ENCODE results near the gene EML6. TPM values are rescaled to one million over a fixed set of nuclear protein-coding genes. Genes with fewer than 3 reads are reported as not detected.

EML6 gene
- total and polyA plus RNA-seq, 5 donors from 2014 or later = 0.06 to 0.59 (median 0.33) TPM; not detected in 1

- Histone ChIP-seq H3K4me3 (ENCODE audit: low read depth, low read length) (no peak overlapping the region), H3K36me3 (ENCODE audit: control insufficient read depth, insufficient read depth, low read length) (no peaks in the 10 kb centered on the region), H3K27ac (ENCODE audit: insufficient read depth, low read length, poor library complexity, severe bottlenecking) (no peak overlapping the region), H3K9me3 (ENCODE audit: control insufficient read depth in 2 of 2, low read length in 2 of 2) (no peaks in the 10 kb centered on the region), H3K4me1 (ENCODE audit: control insufficient read depth, insufficient read depth, low read length, poor library complexity, severe bottlenecking) (peaks cover 14% of the 10 kb centered on the region), H3K27me3 (ENCODE audit: control insufficient read depth, insufficient read depth, low read length) (peaks cover 20% of the 10 kb centered on the region)
- no peaks in the 10 kb centered on the region for H3K36me3 Mint-ChIP-seq
- DNase-seq (no peak), ATAC-seq (ENCODE audit: low read depth in 2 of 2) (peak; percentile 23 to 37)
- no peak overlapping the region for H3K27ac Mint-ChIP-seq
- peaks cover 45% of the 10 kb centered on the region for H3K27me3 Mint-ChIP-seq
- no peaks in the 10 kb centered on the region for H3K9me3 Mint-ChIP-seq
- H3K4me1 Mint-ChIP-seq = peaks cover 0 to 2% (median under 1%) of the 10 kb centered on the region in 4 donors
- peak overlapping the region in 2 of 4 donors; percentile 22 to 52 for H3K4me3 Mint-ChIP-seq
These were observed 14.1 kb upstream of the EML6 start for GRCh38 chr2:54709336-54709809.

GRCh38 chr2:54710216-54710615 is 13.2 kb upstream of the EML6 start:
- Histone ChIP-seq H3K27ac (ENCODE audit: insufficient read depth, low read length, poor library complexity, severe bottlenecking) (no peak overlapping the region), H3K27me3 (ENCODE audit: control insufficient read depth, insufficient read depth, low read length) (peaks cover 20% of the 10 kb centered on the region), H3K9me3 (ENCODE audit: control insufficient read depth in 2 of 2, low read length in 2 of 2) (no peaks in the 10 kb centered on the region), H3K4me3 (ENCODE audit: low read depth, low read length) (no peak overlapping the region), H3K36me3 (ENCODE audit: control insufficient read depth, insufficient read depth, low read length) (no peaks in the 10 kb centered on the region), H3K4me1 (ENCODE audit: control insufficient read depth, insufficient read depth, low read length, poor library complexity, severe bottlenecking) (peaks cover 14% of the 10 kb centered on the region)
- Mint-ChIP-seq H3K27me3 (peaks cover 48% of the 10 kb centered on the region), H3K4me3 (no peak overlapping the region), H3K27ac (peak overlapping the region in 1 of 3 donors; percentile 65), H3K36me3 (no peaks in the 10 kb centered on the region), H3K4me1 (peaks cover 0 to 2% (median under 1%) of the 10 kb centered on the region in 4 donors), H3K9me3 (no peaks in the 10 kb centered on the region)
- ATAC-seq (ENCODE audit: low read depth in 2 of 2) (no peak), DNase-seq (no peak)

GRCh38 chr2:54712516-54712915 is 10.9 kb upstream of the EML6 start:
- Histone ChIP-seq H3K4me3 (ENCODE audit: low read depth, low read length) (no peak overlapping the region), H3K36me3 (ENCODE audit: control insufficient read depth, insufficient read depth, low read length) (no peaks in the 10 kb centered on the region), H3K4me1 (ENCODE audit: control insufficient read depth, insufficient read depth, low read length, poor library complexity, severe bottlenecking) (peaks cover 14% of the 10 kb centered on the region), H3K9me3 (ENCODE audit: control insufficient read depth in 2 of 2, low read length in 2 of 2) (no peaks in the 10 kb centered on the region), H3K27me3 (ENCODE audit: control insufficient read depth, insufficient read depth, low read length) (peaks cover 21% of the 10 kb centered on the region), H3K27ac (ENCODE audit: insufficient read depth, low read length, poor library complexity, severe bottlenecking) (no peak overlapping the region)
- DNase-seq (no peak), ATAC-seq (ENCODE audit: low read depth in 2 of 2) (no peak)
- Mint-ChIP-seq H3K36me3 (no peaks in the 10 kb centered on the region), H3K4me1 (peaks cover 0 to 2% (median under 1%) of the 10 kb centered on the region in 4 donors), H3K27me3 (peaks cover 66% of the 10 kb centered on the region), H3K4me3 (no peak overlapping the region), H3K27ac (no peak overlapping the region), H3K9me3 (no peaks in the 10 kb centered on the region)

- Histone ChIP-seq H3K27me3 (ENCODE audit: control insufficient read depth, insufficient read depth, low read length) (peaks cover 26% of the 10 kb centered on the region), H3K27ac (ENCODE audit: insufficient read depth, low read length, poor library complexity, severe bottlenecking) (no peak overlapping the region), H3K4me3 (ENCODE audit: low read depth, low read length) (no peak overlapping the region), H3K9me3 (ENCODE audit: control insufficient read depth in 2 of 2, low read length in 2 of 2) (no peaks in the 10 kb centered on the region), H3K36me3 (ENCODE audit: control insufficient read depth, insufficient read depth, low read length) (no peaks in the 10 kb centered on the region), H3K4me1 (ENCODE audit: control insufficient read depth, insufficient read depth, low read length, poor library complexity, severe bottlenecking) (no peaks in the 10 kb centered on the region)
- DNase-seq = no peak
- ATAC-seq (ENCODE audit: low read depth in 2 of 2) = no peak
- Mint-ChIP-seq H3K27me3 (peaks cover 69% of the 10 kb centered on the region), H3K27ac (no peak overlapping the region), H3K9me3 (peaks cover 0 to 4% (median 0%) of the 10 kb centered on the region in 7 donors), H3K36me3 (no peaks in the 10 kb centered on the region), H3K4me3 (no peak overlapping the region), H3K4me1 (peaks cover 0 to 2% (median 0%) of the 10 kb centered on the region in 4 donors)
These were observed 8.5 kb upstream of the EML6 start for GRCh38 chr2:54714996-54715395.

GRCh38 chr2:54716375-54716774 is 7.1 kb upstream of the EML6 start:
- H3K27me3 Mint-ChIP-seq = peaks cover 59% of the 10 kb centered on the region
- H3K4me1 ChIP-seq (ENCODE audit: control insufficient read depth, insufficient read depth, low read length, poor library complexity, severe bottlenecking) = no peaks in the 10 kb centered on the region
- no peaks in the 10 kb centered on the region for H3K36me3 Mint-ChIP-seq
- H3K9me3 ChIP-seq (ENCODE audit: control insufficient read depth in 2 of 2, low read length in 2 of 2) = no peaks in the 10 kb centered on the region
- H3K27ac Mint-ChIP-seq = no peak overlapping the region
- H3K4me3 Mint-ChIP-seq = no peak overlapping the region
- H3K9me3 Mint-ChIP-seq = peaks cover 0 to 4% (median 0%) of the 10 kb centered on the region in 7 donors
- H3K4me1 Mint-ChIP-seq = no peaks in the 10 kb centered on the region
- H3K4me3 ChIP-seq (ENCODE audit: low read depth, low read length) = no peak overlapping the region
- ATAC-seq (ENCODE audit: low read depth in 2 of 2) (no peak), DNase-seq (no peak)
- H3K27ac ChIP-seq (ENCODE audit: insufficient read depth, low read length, poor library complexity, severe bottlenecking) = no peak overlapping the region
- no peaks in the 10 kb centered on the region for H3K36me3 ChIP-seq (ENCODE audit: control insufficient read depth, insufficient read depth, low read length)
- peaks cover 20% of the 10 kb centered on the region for H3K27me3 ChIP-seq (ENCODE audit: control insufficient read depth, insufficient read depth, low read length)

- H3K4me3 ChIP-seq (ENCODE audit: low read depth, low read length) = no peak overlapping the region
- no peak for DNase-seq
- H3K27ac ChIP-seq (ENCODE audit: insufficient read depth, low read length, poor library complexity, severe bottlenecking) = no peak overlapping the region
- H3K36me3 ChIP-seq (ENCODE audit: control insufficient read depth, insufficient read depth, low read length) = no peaks in the 10 kb centered on the region
- peak overlapping the region in 1 of 4 donors; percentile 8 for H3K4me3 Mint-ChIP-seq
- no peak for ATAC-seq (ENCODE audit: low read depth in 2 of 2)
- H3K9me3 Mint-ChIP-seq = peaks cover 0 to 4% (median 0%) of the 10 kb centered on the region in 7 donors
- peaks cover 19% of the 10 kb centered on the region for H3K27me3 ChIP-seq (ENCODE audit: control insufficient read depth, insufficient read depth, low read length)
- H3K27ac Mint-ChIP-seq = no peak overlapping the region
- H3K27me3 Mint-ChIP-seq = peaks cover 56% of the 10 kb centered on the region
- H3K36me3 Mint-ChIP-seq = no peaks in the 10 kb centered on the region
- H3K4me1 ChIP-seq (ENCODE audit: control insufficient read depth, insufficient read depth, low read length, poor library complexity, severe bottlenecking) = peaks cover 22% of the 10 kb centered on the region
- H3K9me3 ChIP-seq (ENCODE audit: control insufficient read depth in 2 of 2, low read length in 2 of 2) = no peaks in the 10 kb centered on the region
- H3K4me1 Mint-ChIP-seq = peaks cover 4 to 17% (median 11%) of the 10 kb centered on the region in 4 donors
These were observed 2.9 kb upstream of the EML6 start for GRCh38 chr2:54720563-54720962.

GRCh38 chr2:54722641-54723040 is 821 bp upstream of the EML6 start:
- no peak for ATAC-seq (ENCODE audit: low read depth in 2 of 2)
- H3K27ac ChIP-seq (ENCODE audit: insufficient read depth, low read length, poor library complexity, severe bottlenecking) = peak overlapping the region; percentile 60
- Mint-ChIP-seq H3K9me3 (peaks cover 0 to 4% (median 0%) of the 10 kb centered on the region in 7 donors), H3K4me3 (peak overlapping the region; percentile 89 to 97 (median 92)), H3K27me3 (peaks cover 62% of the 10 kb centered on the region), H3K27ac (peak overlapping the region in 1 of 3 donors; percentile 34), H3K4me1 (peaks cover 4 to 21% (median 11%) of the 10 kb centered on the region in 4 donors), H3K36me3 (no peaks in the 10 kb centered on the region)
- H3K4me1 ChIP-seq (ENCODE audit: control insufficient read depth, insufficient read depth, low read length, poor library complexity, severe bottlenecking) = peaks cover 22% of the 10 kb centered on the region
- DNase-seq = no peak
- H3K36me3 ChIP-seq (ENCODE audit: control insufficient read depth, insufficient read depth, low read length) = no peaks in the 10 kb centered on the region
- peak overlapping the region; percentile 88 for H3K4me3 ChIP-seq (ENCODE audit: low read depth, low read length)
- no peaks in the 10 kb centered on the region for H3K9me3 ChIP-seq (ENCODE audit: control insufficient read depth in 2 of 2, low read length in 2 of 2)
- H3K27me3 ChIP-seq (ENCODE audit: control insufficient read depth, insufficient read depth, low read length) = peaks cover 33% of the 10 kb centered on the region

- peaks cover 55% of the 10 kb centered on the region for H3K27me3 Mint-ChIP-seq
- no peak for ATAC-seq (ENCODE audit: low read depth in 2 of 2)
These were observed 616 bp downstream of the EML6 start for GRCh38 chr2:54723996-54724559.

More at GRCh38 chr2:54723996-54724559, 616 bp downstream of the EML6 start:
- peaks cover 29% of the 10 kb centered on the region for H3K27me3 ChIP-seq (ENCODE audit: control insufficient read depth, insufficient read depth, low read length)
- H3K36me3 ChIP-seq (ENCODE audit: control insufficient read depth, insufficient read depth, low read length) = no peaks in the 10 kb centered on the region
- peak overlapping the region; percentile 5 to 72 (median 63) for H3K27ac Mint-ChIP-seq
- peak overlapping the region; percentile 94 for H3K4me3 ChIP-seq (ENCODE audit: low read depth, low read length)
- H3K4me1 ChIP-seq (ENCODE audit: control insufficient read depth, insufficient read depth, low read length, poor library complexity, severe bottlenecking) = peaks cover 22% of the 10 kb centered on the region
- H3K9me3 ChIP-seq (ENCODE audit: control insufficient read depth in 2 of 2, low read length in 2 of 2) = no peaks in the 10 kb centered on the region
- DNase-seq = peak in 1 of 3 donors; percentile 53
- peaks cover 4 to 21% (median 11%) of the 10 kb centered on the region in 4 donors for H3K4me1 Mint-ChIP-seq
- no peaks in the 10 kb centered on the region for H3K36me3 Mint-ChIP-seq
- H3K9me3 Mint-ChIP-seq = peaks cover 0 to 4% (median 0%) of the 10 kb centered on the region in 7 donors
- peak overlapping the region; percentile 23 for H3K27ac ChIP-seq (ENCODE audit: insufficient read depth, low read length, poor library complexity, severe bottlenecking)
- peak overlapping the region; percentile 89 to 97 (median 92) for H3K4me3 Mint-ChIP-seq
